ENCODE measurements around the gene YBX2. TPM values are rescaled to one million over a fixed set of nuclear protein-coding genes. Genes with fewer than 3 reads are reported as not detected.

Gene YBX2
- total and polyA plus RNA-seq, 7 donors: 0.14 to 1.8 (median 0.66) TPM

DNA sequence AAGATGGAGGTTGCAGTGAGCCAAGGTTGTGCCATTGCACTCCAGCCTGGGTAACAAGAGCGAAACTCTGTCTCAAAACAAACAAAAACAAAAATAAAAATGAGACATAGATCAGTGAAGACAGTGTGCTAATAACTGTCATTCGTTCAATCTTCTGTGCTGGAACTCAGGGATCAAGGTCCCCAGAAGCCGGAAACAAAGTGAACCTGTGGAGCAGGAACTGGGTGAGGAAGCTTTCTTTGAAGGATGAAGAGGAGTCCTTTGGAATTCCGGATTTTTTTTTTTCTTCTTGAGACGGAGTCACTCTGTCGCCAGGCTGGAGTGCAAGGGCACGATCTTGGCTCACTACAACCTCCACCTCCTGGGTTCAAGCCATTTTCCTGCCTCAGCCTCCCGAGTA lies 15.0 kb downstream of the YBX2 start:
- peaks cover 0 to 9% of the 10 kb centered on the region in 2 donors for H3K36me3 ChIP-seq (ENCODE audit: insufficient read depth in 1 of 2, low read depth in 1 of 2)
- H3K27ac ChIP-seq: peak overlapping the region; percentile 96
- TF ChIP-seq, protein P1, sequence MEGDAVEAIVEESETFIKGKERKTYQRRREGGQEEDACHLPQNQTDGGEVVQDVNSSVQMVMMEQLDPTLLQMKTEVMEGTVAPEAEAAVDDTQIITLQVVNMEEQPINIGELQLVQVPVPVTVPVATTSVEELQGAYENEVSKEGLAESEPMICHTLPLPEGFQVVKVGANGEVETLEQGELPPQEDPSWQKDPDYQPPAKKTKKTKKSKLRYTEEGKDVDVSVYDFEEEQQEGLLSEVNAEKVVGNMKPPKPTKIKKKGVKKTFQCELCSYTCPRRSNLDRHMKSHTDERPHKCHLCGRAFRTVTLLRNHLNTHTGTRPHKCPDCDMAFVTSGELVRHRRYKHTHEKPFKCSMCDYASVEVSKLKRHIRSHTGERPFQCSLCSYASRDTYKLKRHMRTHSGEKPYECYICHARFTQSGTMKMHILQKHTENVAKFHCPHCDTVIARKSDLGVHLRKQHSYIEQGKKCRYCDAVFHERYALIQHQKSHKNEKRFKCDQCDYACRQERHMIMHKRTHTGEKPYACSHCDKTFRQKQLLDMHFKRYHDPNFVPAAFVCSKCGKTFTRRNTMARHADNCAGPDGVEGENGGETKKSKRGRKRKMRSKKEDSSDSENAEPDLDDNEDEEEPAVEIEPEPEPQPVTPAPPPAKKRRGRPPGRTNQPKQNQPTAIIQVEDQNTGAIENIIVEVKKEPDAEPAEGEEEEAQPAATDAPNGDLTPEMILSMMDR (IDR thresholded peaks at IDR 0.05): no peak
- DNase-seq (no peak), ATAC-seq (no peak)
- no peak overlapping the region for H3K4me3 ChIP-seq
- no peaks in the 10 kb centered on the region for H3K27me3 ChIP-seq (ENCODE audit: insufficient read depth in 3 of 3, low read length in 2 of 3)
- intact Hi-C loops (cut with DNase I): loop anchor here in 1 of 2 donors (5.0 kb wide), 1 partner anchor 68 kb away; no protein-coding TSS in a partner anchor
- H3K9me3 ChIP-seq: no peaks in the 10 kb centered on the region
- peaks cover 21% of the 10 kb centered on the region for H3K4me1 ChIP-seq
- 83 to 88% (median 86%) methylated on average over 8 of the region's 8 CpGs for WGBS, 3 donors

DNA sequence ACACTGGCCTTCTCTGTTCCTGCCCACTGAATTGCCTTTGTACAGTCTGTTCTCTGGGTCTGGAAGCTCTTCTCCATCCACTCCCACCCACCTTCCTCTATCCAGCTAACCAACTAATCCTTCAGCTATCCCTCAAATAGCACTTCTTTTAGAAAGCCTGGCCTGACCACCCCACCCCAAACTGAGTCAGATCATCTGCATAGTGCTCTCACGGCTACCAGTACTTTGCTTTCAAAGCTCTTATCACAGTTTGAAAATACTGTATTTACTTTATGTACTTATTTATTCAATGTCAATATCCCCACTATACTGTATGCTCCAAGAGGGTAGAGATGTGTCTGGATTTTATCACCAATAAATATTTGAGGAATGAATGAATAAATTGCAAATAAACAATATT lies 27.7 kb downstream of the YBX2 start:
- no peak for DNase-seq
- Histone ChIP-seq H3K9me3 (no peaks in the 10 kb centered on the region), H3K27me3 (ENCODE audit: insufficient read depth in 3 of 3, low read length in 2 of 3) (peaks cover 0 to 36% (median 16%) of the 10 kb centered on the region in 3 donors), H3K4me3 (no peak overlapping the region), H3K36me3 (ENCODE audit: insufficient read depth in 1 of 2, low read depth in 1 of 2) (no peaks in the 10 kb centered on the region), H3K4me1 (peaks cover 4% of the 10 kb centered on the region), H3K27ac (no peak overlapping the region)
- ATAC-seq: no peak
- intact Hi-C loops (cut with DNase I): loop anchor here (5.0 to 10.0 kb wide), 2 partner anchors 41 to 78 kb away; partner anchors contain the start of gene EIF5A (in 1 of the 2)
- 71 to 76% (median 74%) methylated on average over 1 of the region's 1 CpG for WGBS, 3 donors
- TF ChIP-seq, protein P1 (IDR thresholded peaks at IDR 0.05): no peak

DNA sequence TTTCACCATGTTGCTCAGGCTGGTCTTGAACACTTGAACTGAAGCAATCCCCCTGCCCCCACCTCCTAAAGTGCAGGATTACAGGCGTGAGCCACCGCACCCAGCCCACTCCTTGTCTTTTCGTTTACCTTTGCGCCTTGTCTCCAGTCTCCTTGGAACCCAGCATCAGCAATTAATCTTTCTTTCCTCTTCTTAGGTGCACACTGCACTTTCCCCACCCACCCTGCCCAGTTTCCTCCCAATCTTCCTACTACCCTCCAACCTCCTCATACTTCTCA lies 30.7 kb downstream of the YBX2 start:
- H3K9me3 ChIP-seq: no peaks in the 10 kb centered on the region
- peaks cover 0 to 11% of the 10 kb centered on the region in 2 donors for H3K36me3 ChIP-seq (ENCODE audit: insufficient read depth in 1 of 2, low read depth in 1 of 2)
- ATAC-seq (no peak), DNase-seq (no peak)
- no peak overlapping the region for H3K27ac ChIP-seq
- peaks cover 0 to 50% (median 21%) of the 10 kb centered on the region in 3 donors for H3K27me3 ChIP-seq (ENCODE audit: insufficient read depth in 3 of 3, low read length in 2 of 3)
- 50 to 79% (median 57%) methylated on average over 4 of the region's 4 CpGs for WGBS, 3 donors
- no peak overlapping the region for H3K4me3 ChIP-seq
- intact Hi-C loops (cut with DNase I): loop anchor here in 1 of 2 donors (10.0 kb wide), 1 partner anchor 81 kb away; no protein-coding TSS in a partner anchor
- peaks cover 9% of the 10 kb centered on the region for H3K4me1 ChIP-seq
- TF ChIP-seq, protein P1 (IDR thresholded peaks at IDR 0.05): no peak

DNA sequence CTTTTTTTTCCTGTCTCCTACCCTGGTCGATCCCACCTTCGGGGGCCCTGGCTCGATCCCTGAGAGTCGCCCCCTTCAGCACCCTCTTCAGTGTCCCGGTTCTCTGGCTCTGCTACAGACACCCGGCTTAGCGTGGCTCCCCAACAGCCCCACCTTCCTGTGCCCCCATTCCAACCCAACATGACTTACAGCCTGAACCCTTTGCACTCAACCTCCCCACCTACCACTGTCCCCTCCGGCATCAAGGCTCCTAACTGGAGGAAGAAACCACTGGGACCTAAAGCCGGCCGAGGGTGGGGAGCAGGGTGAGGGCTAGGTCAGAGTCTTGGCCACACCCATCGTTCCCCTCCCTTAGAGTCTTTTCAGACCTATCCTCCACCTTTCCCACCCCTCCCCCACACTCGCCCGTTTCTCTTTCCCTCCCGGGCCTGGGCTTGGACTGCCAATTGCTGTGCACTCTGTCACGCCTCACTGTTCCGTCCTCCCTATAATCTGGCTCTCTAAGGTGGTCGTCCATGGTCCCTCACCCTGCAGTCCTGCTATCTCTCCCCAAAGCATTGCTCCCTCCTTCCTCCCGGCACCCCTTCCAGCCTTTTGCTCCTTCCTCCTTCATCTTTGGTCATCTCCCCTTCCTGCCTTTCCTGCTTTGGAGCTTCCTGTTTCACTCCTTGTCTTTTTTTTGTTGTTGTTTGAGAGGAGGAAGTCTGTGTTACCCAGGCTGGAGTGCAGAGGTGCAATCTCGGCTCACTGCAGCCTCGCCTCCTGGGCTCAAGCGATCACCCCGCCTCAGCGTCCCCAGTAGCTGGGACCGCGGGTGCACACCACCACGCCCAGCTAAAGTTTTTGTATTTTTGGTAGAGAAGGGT lies 31.3 kb downstream of the YBX2 start:
- H3K27ac ChIP-seq: no peak overlapping the region
- ATAC-seq: peak in 2 of 4 donors; percentile 3 to 15

More for the DNA sequence above, 31.3 kb downstream of the YBX2 start:
- WGBS, 3 donors: 11 to 14% (median 13%) methylated on average over 26 of the region's 26 CpGs
- Histone ChIP-seq H3K9me3 (no peaks in the 10 kb centered on the region), H3K4me1 (peaks cover 9% of the 10 kb centered on the region), H3K4me3 (peak overlapping the region; percentile 66), H3K27me3 (ENCODE audit: insufficient read depth in 3 of 3, low read length in 2 of 3) (peaks cover 0 to 50% (median 21%) of the 10 kb centered on the region in 3 donors), H3K36me3 (ENCODE audit: insufficient read depth in 1 of 2, low read depth in 1 of 2) (peaks cover 0 to 17% of the 10 kb centered on the region in 2 donors)
- TF ChIP-seq, protein P1 (IDR thresholded peaks at IDR 0.05): no peak
- peak in 1 of 2 donors; percentile 29 for DNase-seq
- intact Hi-C loops (cut with DNase I): loop anchor here in 1 of 2 donors (10.0 kb wide), 1 partner anchor 82 kb away; no protein-coding TSS in a partner anchor

Data from psoas muscle (tissue), 8 donors.